HCT116 (cell line): ENCODE data around the gene ENPP6. TPM values are rescaled to one million over a fixed set of nuclear protein-coding genes. Genes with fewer than 3 reads are reported as not detected.

ENCODE experiments used
- ATAC-seq: fragments of 200-7000 bp; cut with Tn5 transposase; 2 replicates; pipeline ENCODE4 v1.9.1; 2020; ENCODE audit warnings: mild to moderate bottlenecking, moderate library complexity
- Bru-seq: library from RNA; stranded (reverse); fragments of 400-500 nt; gene quantifications from one replicate; lab custom pipeline; 2021; lab: Mats Ljungman, UMichigan
- BruChase-seq, 2 experiments: library from RNA; stranded (reverse); fragments of 400-500 nt; gene quantifications; one replicate each; lab custom pipeline; 2021; lab: Mats Ljungman, UMichigan
- BruUV-seq: library from RNA; stranded (reverse); fragments of 400-500 nt; replicated peaks from 2 replicates; lab custom pipeline; 2021; lab: Mats Ljungman, UMichigan
- CTCF ChIA-PET: fragments of 300-600 bp; sonication (Branson Sonifier 250); formaldehyde crosslinking; loops from one replicate; lab custom pipeline; 2021; ENCODE audit warnings: antibody characterized with exemption; lab: Charles Lee
- POLR2A ChIA-PET: fragments of 300-600, 350-600 bp; sonication (Branson Sonifier 250); formaldehyde crosslinking; loops from one replicate; lab custom pipeline; 2021; ENCODE audit warnings: antibody characterized with exemption; lab: Charles Lee
- RAD21 ChIA-PET, 2 experiments: fragments of 300-600 bp; sonication (Branson Sonifier 250); formaldehyde crosslinking; loops; one replicate each; lab custom pipeline; 2023; ENCODE audit warnings: low total read pairs in 2 of 2; ENCODE audit not compliant: uncharacterized antibody in 2 of 2, unreplicated experiment in 2 of 2, low non-redundant PET in 1 of 2; lab: Charles Lee
- DNase-seq: peaks from one replicate; pipeline ENCODE4 v3.0.0-alpha.2; 2010; ENCODE audit warnings: low read depth, low spot score
- H2AFZ ChIP-seq: fragments of 200-600 bp; shearing (Covaris generic), sonication (generic); 2 replicates; pipeline ENCODE4 v1.6.1; 2017; ENCODE audit warnings: low read depth, mixed run types, mixed read lengths, antibody characterized with exemption, low read length; ENCODE audit not compliant: poor library complexity, severe bottlenecking
- H3K27ac ChIP-seq: 2 replicates; pipeline ENCODE4 v1.5.1; 2012; ENCODE audit warnings: low read depth, low read length
- H3K27me3 ChIP-seq: fragments of 200-600 bp; sonication (generic); 2 replicates; pipeline ENCODE4 v1.6.1; 2016; ENCODE audit warnings: mixed run types, low read length, mixed read lengths; ENCODE audit not compliant: insufficient read depth
- H3K36me3 ChIP-seq, 2 experiments: fragments of 200-500 bp in 1 of 2; fragments of 200-600 bp in 1 of 2; sonication (Bioruptor generic) in 1 of 2; sonication (generic) in 1 of 2; 2 replicates each; pipeline versions ENCODE4 v1.5.1 to v1.6.1; 2014 to 2016; ENCODE audit warnings: low read length in 2 of 2, inconsistent platforms in 1 of 2, mixed read lengths in 1 of 2, mixed run types in 1 of 2; ENCODE audit not compliant: insufficient read depth in 2 of 2, control insufficient read depth in 1 of 2
- H3K4me1 ChIP-seq, 2 experiments: fragments of 200-600 bp in 1 of 2; sonication (generic) in 1 of 2; 2 replicates each; pipeline versions ENCODE4 v1.5.1 to v1.6.1; 2012 to 2017; ENCODE audit warnings: low read length in 2 of 2, inconsistent platforms in 1 of 2, mild to moderate bottlenecking in 1 of 2, mixed read lengths in 1 of 2, mixed run types in 1 of 2, moderate library complexity in 1 of 2; ENCODE audit not compliant: insufficient read depth in 2 of 2, control insufficient read depth in 1 of 2
- H3K4me2 ChIP-seq: fragments of 200-600 bp; sonication (generic); 2 replicates; pipeline ENCODE4 v1.6.1; 2017; ENCODE audit warnings: mixed run types, low read length, mixed read lengths
- H3K4me3 ChIP-seq, 2 experiments: fragments of 200-600 bp in 1 of 2; sonication (generic) in 1 of 2; replicated peaks in 1 of 2; 2 replicates each; pipeline ENCODE4 v1.5.1; 2011 to 2016; ENCODE audit warnings: low read length in 2 of 2, control low read depth in 1 of 2, low read depth in 1 of 2, mild to moderate bottlenecking in 1 of 2, mixed read lengths in 1 of 2, mixed run types in 1 of 2
- H3K79me2 ChIP-seq: fragments of 200-600 bp; sonication (generic); 2 replicates; pipeline ENCODE4 v1.6.1; 2017; ENCODE audit warnings: mild to moderate bottlenecking, mixed run types, low read length, moderate library complexity, mixed read lengths; ENCODE audit not compliant: insufficient read depth
- H3K9ac ChIP-seq: fragments of 200-600 bp; sonication (generic); 2 replicates; pipeline ENCODE4 v1.6.1; 2016; ENCODE audit warnings: low read length, mixed read lengths
- H3K9me2 ChIP-seq: fragments of 200-600 bp; sonication (generic), shearing (Covaris generic); 2 replicates; pipeline ENCODE4 v1.6.1; 2017; ENCODE audit warnings: mixed run types, mild to moderate bottlenecking, moderate library complexity; ENCODE audit not compliant: insufficient read depth
- H3K9me3 ChIP-seq, 2 experiments: fragments of 200-500 bp in 1 of 2; fragments of 200-600 bp in 1 of 2; sonication (Bioruptor generic) in 1 of 2; sonication (generic) in 1 of 2; 2 replicates each; pipeline ENCODE4 v1.6.1; 2014 to 2017; ENCODE audit warnings: low read length in 2 of 2, mixed read lengths in 2 of 2, inconsistent platforms in 1 of 2, low read depth in 1 of 2, mild to moderate bottlenecking in 1 of 2, mixed run types in 1 of 2, moderate library complexity in 1 of 2; ENCODE audit not compliant: control insufficient read depth in 1 of 2, insufficient read depth in 1 of 2
- H4K20me1 ChIP-seq: fragments of 200-600 bp; sonication (generic), shearing (Covaris generic); 2 replicates; pipeline ENCODE4 v1.6.1; 2017; ENCODE audit warnings: mixed run types, mild to moderate bottlenecking, moderate library complexity; ENCODE audit not compliant: insufficient read depth
- ELF1 ChIP-seq: IDR thresholded peaks from 2 replicates; pipeline ENCODE4 v1.6.1; 2012; ENCODE audit warnings: low read depth, borderline replicate concordance
- JUND ChIP-seq: IDR thresholded peaks from 2 replicates; pipeline ENCODE4 v1.6.1; 2012
- SIN3A ChIP-seq: IDR thresholded peaks from 2 replicates; pipeline ENCODE4 v1.6.1; 2012; ENCODE audit warnings: low read depth
- TCF7L2 ChIP-seq: IDR thresholded peaks from 2 replicates; pipeline ENCODE4 v1.7.0; 2011; ENCODE audit warnings: borderline replicate concordance, inconsistent platforms; ENCODE audit not compliant: insufficient read depth, insufficient read length; ENCODE audit errors: extremely low read depth
- YY1 ChIP-seq: IDR thresholded peaks from 2 replicates; pipeline ENCODE4 v1.6.1; 2011; ENCODE audit warnings: low read length, low read depth, moderate library complexity, mild to moderate bottlenecking; ENCODE audit not compliant: insufficient replicate concordance; ENCODE audit errors: extremely low read depth
- ZBTB33 ChIP-seq: IDR thresholded peaks from 2 replicates; pipeline ENCODE4 v1.6.1; 2011; ENCODE audit warnings: mild to moderate bottlenecking, low read length, moderate library complexity; ENCODE audit not compliant: insufficient replicate concordance; ENCODE audit errors: extremely low read depth
- ZNF274 ChIP-seq: fragments of 200-500 bp; sonication (Bioruptor generic); IDR thresholded peaks from 2 replicates; pipeline ENCODE4 v1.6.1; 2014; ENCODE audit warnings: mild to moderate bottlenecking, low read depth, low read length, inconsistent platforms
- intact Hi-C: fragments of 100-400 bp; cut with micrococcal nuclease; formaldehyde crosslinking; loops from 2 replicates; pipeline ENCODE4 v1.10.0; 2022
- long read RNA-seq: library from polyadenylated mRNA; unstranded; transcript quantifications from one replicate; pipeline ENCODE4 v2.0.0, GENCODE V29; 2021; ENCODE audit not compliant: unreplicated experiment
- polyA plus RNA-seq: library from polyadenylated mRNA; unstranded; fragments of >200 nt; gene quantifications from 2 replicates; pipeline ENCODE4 v1.2.1, GENCODE V29; 2012; ENCODE audit warnings: missing spikeins
- total RNA-seq: library from RNA; stranded (reverse); gene quantifications from one replicate; pipeline ENCODE4 v1.2.1, GENCODE V29; 2021; ENCODE audit not compliant: unreplicated experiment
- TF ChIP-seq, protein P1 (sequence below), 3 experiments: fragments of 200-600 bp in 1 of 3; sonication (generic) in 1 of 3; IDR thresholded peaks in 2 of 3; conservative IDR thresholded peaks in 1 of 3; 2 replicates each; pipeline ENCODE4 v1.5.1; 2012 to 2017; ENCODE audit warnings: low read depth in 2 of 3, low read length in 2 of 3, antibody characterized with exemption in 1 of 3, borderline replicate concordance in 1 of 3, control low read depth in 1 of 3, mild to moderate bottlenecking in 1 of 3, mixed read lengths in 1 of 3, mixed run types in 1 of 3, moderate library complexity in 1 of 3; ENCODE audit not compliant: insufficient read depth in 1 of 3
- TF ChIP-seq, protein P2 (sequence below): IDR thresholded peaks from 2 replicates; pipeline ENCODE4 v1.6.1; 2012

The ENPP6 gene
- total RNA-seq (not detected), Bru-seq, nascent RNA (percentile 4 among the genes with signal in this experiment), BruChase-seq, experiment 1, labeled RNA remaining after a 6-hour chase (percentile 4 among the genes with signal in this experiment), BruChase-seq, experiment 2, labeled RNA remaining after a 2-hour chase (percentile 2 among the genes with signal in this experiment)
- polyA plus RNA-seq, result not detected in 2 replicates
- long read RNA-seq, result 0 reads

- no peak for ATAC-seq
- H4K20me1 ChIP-seq, result no peaks in the 10 kb centered on the region
- no peak for DNase-seq
- no peak within 1 kb of the TSS for H3K4me3 ChIP-seq
- no peaks in the 10 kb centered on the region for H3K9me3 ChIP-seq
- H3K79me2 ChIP-seq, result no peaks in the 10 kb centered on the region
- no peaks in the 10 kb centered on the region for H3K27me3 ChIP-seq
- CTCF ChIA-PET, result no interaction called here
- no peak within 1 kb of the TSS for H3K27ac ChIP-seq
- RAD21 ChIA-PET, result no interaction called here
- no peak within 1 kb of the TSS for H3K9ac ChIP-seq
- H2AFZ ChIP-seq, result no peak within 1 kb of the TSS
- no TSS peak for BruUV-seq
- H3K4me2 ChIP-seq, result no peak within 1 kb of the TSS
- intact Hi-C loops, result no loop called here
- H3K9me2 ChIP-seq, result no peaks in the 10 kb centered on the region
- no peaks in the 10 kb centered on the region for H3K36me3 ChIP-seq
- H3K4me1 ChIP-seq, result no peaks in the 10 kb centered on the region
- POLR2A ChIA-PET, result no interaction called here
- TF ChIP-seq SIN3A (no peak), ZBTB33 (no peak), ZNF274 (no peak), YY1 (no peak), JUND (no peak), TCF7L2 (no peak), ELF1 (no peak)
- TF ChIP-seq, protein P1, sequence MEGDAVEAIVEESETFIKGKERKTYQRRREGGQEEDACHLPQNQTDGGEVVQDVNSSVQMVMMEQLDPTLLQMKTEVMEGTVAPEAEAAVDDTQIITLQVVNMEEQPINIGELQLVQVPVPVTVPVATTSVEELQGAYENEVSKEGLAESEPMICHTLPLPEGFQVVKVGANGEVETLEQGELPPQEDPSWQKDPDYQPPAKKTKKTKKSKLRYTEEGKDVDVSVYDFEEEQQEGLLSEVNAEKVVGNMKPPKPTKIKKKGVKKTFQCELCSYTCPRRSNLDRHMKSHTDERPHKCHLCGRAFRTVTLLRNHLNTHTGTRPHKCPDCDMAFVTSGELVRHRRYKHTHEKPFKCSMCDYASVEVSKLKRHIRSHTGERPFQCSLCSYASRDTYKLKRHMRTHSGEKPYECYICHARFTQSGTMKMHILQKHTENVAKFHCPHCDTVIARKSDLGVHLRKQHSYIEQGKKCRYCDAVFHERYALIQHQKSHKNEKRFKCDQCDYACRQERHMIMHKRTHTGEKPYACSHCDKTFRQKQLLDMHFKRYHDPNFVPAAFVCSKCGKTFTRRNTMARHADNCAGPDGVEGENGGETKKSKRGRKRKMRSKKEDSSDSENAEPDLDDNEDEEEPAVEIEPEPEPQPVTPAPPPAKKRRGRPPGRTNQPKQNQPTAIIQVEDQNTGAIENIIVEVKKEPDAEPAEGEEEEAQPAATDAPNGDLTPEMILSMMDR (IDR thresholded peaks at IDR 0.05 in 2 of 3, conservative IDR thresholded peaks at IDR 0.05 in 1 of 3; ENCODE audit: borderline replicate concordance in 1 of 3, insufficient read depth in 1 of 3, low read depth in 2 of 3, low read length in 2 of 3), result no peak
- TF ChIP-seq, protein P2, sequence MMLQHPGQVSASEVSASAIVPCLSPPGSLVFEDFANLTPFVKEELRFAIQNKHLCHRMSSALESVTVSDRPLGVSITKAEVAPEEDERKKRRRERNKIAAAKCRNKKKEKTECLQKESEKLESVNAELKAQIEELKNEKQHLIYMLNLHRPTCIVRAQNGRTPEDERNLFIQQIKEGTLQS, result no peak
Measured at GRCh38 chr4:184217634-184218033, at the start of gene ENPP6. Gene ENPP6 (minus strand): TSS chr4:184217873. CDS start chr4:184217819, 54 bp downstream.
